NCI-H1092 (cell line): ENCODE results near the gene THAP6.
"Not testable (repeated sequence)": the region's sequence is repeated elsewhere in the genome, so short reads cannot be mapped to it uniquely, and the experiment has no call there.

Experiments used
- DNase-seq: peaks from one replicate; lab custom pipeline; 2025; lab: John Stamatoyannopoulos, UW

The THAP6 gene

GRCh38 chr4:75525910-75526309 is 11.6 kb downstream of the THAP6 start:
- no peak for DNase-seq

- no peak for DNase-seq
Observed at GRCh38 chr4:75527482-75527881, 13.2 kb downstream of the THAP6 start.

GRCh38 chr4:75530556-75531322 is 16.5 kb downstream of the THAP6 start:
- no peak for DNase-seq

GRCh38 chr4:75531536-75532143 is 17.4 kb downstream of the THAP6 start:
- DNase-seq: not testable (repeated sequence)

GRCh38 chr4:75533339-75533887 is 19.1 kb downstream of the THAP6 start:
- not testable (repeated sequence) for DNase-seq

- not testable (repeated sequence) for DNase-seq
Observed at GRCh38 chr4:75533926-75534325, 19.7 kb downstream of the THAP6 start.

- DNase-seq: not testable (repeated sequence)
Observed at GRCh38 chr4:75537308-75537707, 23.0 kb downstream of the THAP6 start.

- no peak for DNase-seq
Observed at GRCh38 chr4:75542824-75543223, 28.6 kb downstream of the THAP6 start.

- not testable (repeated sequence) for DNase-seq
Observed at GRCh38 chr4:75544220-75544619, 29.9 kb downstream of the THAP6 start.

GRCh38 chr4:75544870-75545269 is 30.6 kb downstream of the THAP6 start:
- no peak for DNase-seq

- DNase-seq: no peak
Observed at GRCh38 chr4:75545526-75545925, 31.3 kb downstream of the THAP6 start.

GRCh38 chr4:75547647-75548387 is 33.5 kb downstream of the THAP6 start:
- no peak for DNase-seq

- no peak for DNase-seq
Observed at GRCh38 chr4:75549019-75549418, 34.7 kb downstream of the THAP6 start.

- DNase-seq: no peak
Observed at GRCh38 chr4:75552452-75552851, 38.2 kb downstream of the THAP6 start.

GRCh38 chr4:75555294-75556164 is 41.3 kb downstream of the THAP6 start, which contains the start of gene ODAPH:
Gene ODAPH, plus strand, starts transcription at chr4:75556066. Its CDS starts 17 bp downstream, at chr4:75556083.
- no peak for DNase-seq

- DNase-seq: no peak
Observed at GRCh38 chr4:75557696-75558095, 43.4 kb downstream of the THAP6 start.

- DNase-seq: no peak
Observed at GRCh38 chr4:75561789-75562188, 47.5 kb downstream of the THAP6 start.

- no peak for DNase-seq
Observed at GRCh38 chr4:75564023-75564422, 49.8 kb downstream of the THAP6 start.

GRCh38 chr4:75565481-75565880 is 51.2 kb downstream of the THAP6 start:
- no peak for DNase-seq

GRCh38 chr4:75566911-75567310 is 52.6 kb downstream of the THAP6 start:
- no peak for DNase-seq

GRCh38 chr4:75567725-75568124 is 53.5 kb downstream of the THAP6 start:
- DNase-seq: no peak
